DMS153 treated with DMSO at 0.1 percent for 48 hours (cell line): ENCODE data around the gene NONO.
"Not testable (repeated sequence)": the region's sequence is repeated elsewhere in the genome, so short reads cannot be mapped to it uniquely, and the experiment has no call there.

Source experiments
- DNase-seq: peaks from one replicate; lab custom pipeline; 2025; ENCODE audit not compliant: unreplicated experiment; lab: John Stamatoyannopoulos, UW

NONO gene

GRCh38 chrX:71283403-71284143, at the start of gene NONO:
TSS of gene NONO (plus strand) at chrX:71283635. CDS start at chrX:71290638, 7,003 bp downstream.
- peak; percentile 65 for DNase-seq

GRCh38 chrX:71235482-71235881, 48.0 kb upstream of the NONO start:
- no peak for DNase-seq

- no peak for DNase-seq
Observed at GRCh38 chrX:71236836-71237235, 46.6 kb upstream of the NONO start.

DNA sequence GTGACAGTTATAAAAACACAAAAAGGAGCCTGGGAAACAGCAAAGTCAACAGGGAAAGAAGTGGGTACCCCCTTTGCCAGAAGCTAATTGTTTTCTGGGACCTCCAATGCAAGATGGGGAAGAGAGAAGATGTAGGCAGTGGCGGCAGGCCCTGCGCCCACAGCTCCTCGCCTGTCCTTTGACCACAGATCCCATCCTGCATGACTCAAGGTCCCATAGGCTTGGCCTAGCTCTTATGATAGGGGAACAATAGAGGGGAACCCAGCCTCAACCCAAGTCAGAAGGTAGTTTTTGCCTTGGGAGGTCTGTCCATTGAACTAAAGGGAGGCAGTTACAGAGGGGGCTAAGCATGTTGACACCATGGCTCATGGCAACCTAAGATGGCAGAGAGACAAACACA, 43.7 kb upstream of the NONO start:
- no peak for DNase-seq

GRCh38 chrX:71241301-71241700, 42.1 kb upstream of the NONO start:
- DNase-seq, result no peak

DNA sequence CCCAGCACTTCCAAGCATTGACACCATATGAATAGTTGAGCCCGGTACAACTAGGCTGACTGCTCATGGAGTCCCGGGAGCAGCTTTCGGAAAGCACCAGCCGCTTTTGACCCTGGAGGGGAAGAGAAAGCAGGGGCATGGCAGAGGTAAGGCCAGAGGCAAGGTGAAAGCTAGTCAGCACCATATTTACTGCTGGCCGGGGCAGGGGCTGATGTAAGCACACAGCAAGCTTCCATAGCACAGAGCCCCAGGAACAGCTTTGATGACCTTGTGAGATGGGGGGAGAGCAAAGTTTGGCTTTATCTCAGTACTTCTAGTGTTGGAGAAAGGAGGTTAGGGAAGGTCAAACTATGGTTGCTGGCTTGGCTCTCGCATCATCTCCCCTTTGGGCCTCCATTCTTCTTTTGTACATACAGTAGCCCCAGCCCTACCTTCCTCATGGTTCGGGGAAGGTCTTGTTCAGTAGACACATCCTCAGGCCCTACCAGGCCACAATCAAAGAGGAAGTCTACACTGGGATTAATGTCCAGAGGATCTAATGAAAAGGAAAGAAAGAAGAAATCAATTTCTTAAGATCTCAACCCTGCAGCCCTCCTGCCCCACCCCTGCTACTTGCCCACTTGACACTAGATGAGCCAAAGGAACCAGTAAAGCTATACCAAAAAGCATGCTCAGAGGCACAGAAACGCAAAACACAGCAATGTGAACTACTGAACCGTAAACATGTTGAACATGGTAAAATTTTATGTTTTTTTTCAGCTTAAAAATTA, 38.9 kb upstream of the NONO start:
- DNase-seq, result no peak

GRCh38 chrX:71245159-71245558, 38.3 kb upstream of the NONO start:
- DNase-seq, result no peak

DNA sequence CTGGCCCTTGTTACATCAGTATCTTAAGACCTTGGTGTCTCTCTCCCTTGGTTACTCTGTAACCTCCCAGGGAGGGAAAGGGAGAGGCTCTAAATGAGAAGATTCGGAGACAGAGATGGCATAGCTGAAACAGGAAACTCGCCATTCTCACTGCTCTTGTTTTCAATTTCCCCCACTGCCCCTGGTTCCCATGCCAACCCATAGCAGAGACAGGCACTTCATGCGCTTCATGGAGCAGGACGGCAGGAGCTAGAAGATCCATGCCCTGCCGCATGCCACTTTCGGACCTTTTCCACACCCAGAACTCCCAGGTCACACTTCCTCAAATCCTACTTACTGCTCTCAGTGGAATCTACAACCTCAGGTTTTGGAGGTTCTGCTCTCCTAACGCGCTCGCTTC, 32.6 kb upstream of the NONO start:
- DNase-seq, result no peak

DNA sequence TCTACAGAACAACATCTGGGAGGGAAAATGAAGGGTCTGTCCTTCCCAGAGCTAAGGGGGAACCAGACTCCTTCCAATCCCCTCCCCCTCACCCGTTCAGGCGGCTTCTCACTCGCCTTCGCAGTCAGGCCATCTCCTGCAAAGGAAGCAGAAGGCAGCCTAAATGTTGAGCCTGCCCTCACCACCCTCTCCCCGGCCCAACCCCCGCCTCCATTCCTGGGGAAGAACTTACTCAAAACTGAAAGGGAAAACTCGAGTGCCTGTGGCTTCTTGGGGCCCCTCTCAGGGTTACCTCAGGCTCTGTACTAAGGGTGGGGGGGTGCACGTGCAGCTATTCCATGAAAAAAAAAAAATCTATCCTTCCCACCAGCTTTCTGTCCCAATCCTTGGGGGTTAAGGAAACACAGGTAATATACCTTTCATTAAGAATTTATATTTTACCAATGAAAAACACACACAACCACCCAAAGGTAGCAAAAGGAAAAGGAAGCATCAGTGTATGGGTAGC, 31.9 kb upstream of the NONO start:
- no peak for DNase-seq

- no peak for DNase-seq
Observed at GRCh38 chrX:71252221-71252620, 31.2 kb upstream of the NONO start.

DNA sequence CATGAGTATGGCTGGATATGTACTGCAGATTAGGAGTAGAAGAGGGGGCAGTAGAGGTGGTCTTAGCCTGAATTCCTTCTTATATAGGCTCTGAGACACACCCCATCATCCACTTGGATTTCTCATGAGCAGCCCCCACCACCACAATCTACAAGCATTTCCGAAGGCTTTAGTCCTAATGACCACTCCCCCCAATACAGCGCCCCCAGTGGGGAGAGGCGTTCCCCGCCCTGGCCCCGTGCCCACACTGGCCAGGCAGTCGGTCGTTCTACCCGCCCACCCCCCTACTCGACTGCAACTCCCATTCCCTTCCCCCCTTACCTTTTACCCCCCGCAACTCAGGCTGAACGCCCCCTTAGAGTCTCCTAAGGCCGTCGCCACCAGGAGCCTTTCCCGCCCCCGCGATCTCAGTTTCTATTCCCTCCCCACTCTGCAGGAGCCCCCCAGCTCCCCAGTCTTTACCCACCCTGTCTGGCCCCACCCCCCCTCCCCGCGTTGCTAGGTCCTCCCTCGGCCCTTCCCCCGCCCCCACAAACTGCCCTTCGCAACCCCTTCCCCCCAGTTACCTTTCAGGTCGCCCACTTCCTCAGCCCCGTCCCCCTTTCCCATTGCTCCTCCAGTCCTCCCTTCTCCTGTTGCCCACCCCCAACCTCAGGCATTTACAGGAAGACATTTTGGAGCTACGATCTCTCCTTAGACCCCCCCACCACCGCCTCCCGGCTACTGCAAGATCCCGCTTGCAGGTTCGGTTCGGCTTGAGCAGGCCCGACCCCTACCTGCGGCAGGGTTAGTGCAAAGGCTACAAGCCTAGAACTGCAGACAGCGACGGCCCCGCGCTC, 30.0 kb upstream of the NONO start:
- DNase-seq, result no peak

DNA sequence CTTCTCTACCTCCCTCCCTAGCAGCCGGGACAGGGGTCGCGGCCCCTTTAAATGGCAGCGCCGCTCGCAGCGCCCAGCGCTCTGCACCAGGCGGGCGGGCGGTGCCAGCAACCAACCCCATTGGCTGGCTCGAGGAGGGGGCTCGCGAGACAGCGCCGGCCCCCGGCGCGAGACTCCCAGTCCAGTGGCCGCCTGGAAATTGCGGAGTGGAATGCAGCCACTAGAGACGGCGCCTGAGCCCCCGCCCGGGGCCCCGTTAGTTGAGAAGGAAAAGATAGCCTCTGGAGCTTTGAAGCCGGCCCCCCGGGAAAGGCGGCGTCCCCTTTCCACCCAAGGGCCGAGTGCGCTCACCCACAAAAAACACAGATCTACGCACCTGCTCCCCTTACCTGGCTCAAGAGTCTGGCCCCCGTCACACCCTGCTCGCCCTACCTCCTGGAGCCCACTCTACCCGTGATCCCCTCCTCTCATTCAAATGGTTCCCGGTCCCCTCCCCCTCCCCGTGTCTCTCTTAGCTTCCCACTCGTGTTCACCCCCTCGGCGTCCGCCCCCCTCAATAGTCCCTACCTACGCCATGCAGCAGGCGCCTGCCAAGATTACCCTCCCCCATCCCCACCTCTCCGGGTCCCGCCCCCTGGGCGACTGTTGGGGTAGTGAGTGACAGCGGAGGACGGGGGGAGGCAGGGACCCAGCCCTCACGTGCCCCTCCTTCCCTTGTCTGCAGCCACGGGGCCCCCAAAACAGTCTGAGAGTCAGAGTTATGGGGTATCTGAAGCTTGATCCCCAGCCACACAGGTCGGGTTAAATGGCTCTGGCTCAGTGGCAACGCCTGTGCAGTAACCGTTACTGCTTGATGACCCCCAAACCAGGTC, 29.1 kb upstream of the NONO start, which contains the start of gene ZMYM3:
Gene ZMYM3, minus strand, starts transcription at position 49 of the 872 bp plus-strand sequence. CDS start 885 bp downstream, outside the sequence.
- DNase-seq, result peak; percentile 42

DNA sequence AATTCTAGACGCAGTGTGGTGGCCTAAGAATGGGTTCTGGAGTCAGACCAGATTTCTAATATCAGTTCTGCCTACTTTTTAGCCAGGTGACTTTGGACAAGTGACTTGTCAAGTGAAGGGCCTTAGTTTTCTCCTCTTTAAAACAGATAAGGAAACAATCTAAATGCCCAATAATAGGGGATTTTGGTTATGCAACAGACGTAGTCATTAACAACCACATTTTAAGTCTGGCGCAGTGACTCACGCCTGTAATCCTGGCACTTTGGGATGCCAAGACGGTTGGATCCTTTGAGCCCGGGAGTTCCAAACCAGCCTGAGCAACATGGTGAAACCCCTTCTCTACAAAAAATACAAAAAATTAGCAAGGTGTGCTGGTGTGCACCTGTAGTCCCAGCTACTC, 27.4 kb upstream of the NONO start:
- no peak for DNase-seq

DNA sequence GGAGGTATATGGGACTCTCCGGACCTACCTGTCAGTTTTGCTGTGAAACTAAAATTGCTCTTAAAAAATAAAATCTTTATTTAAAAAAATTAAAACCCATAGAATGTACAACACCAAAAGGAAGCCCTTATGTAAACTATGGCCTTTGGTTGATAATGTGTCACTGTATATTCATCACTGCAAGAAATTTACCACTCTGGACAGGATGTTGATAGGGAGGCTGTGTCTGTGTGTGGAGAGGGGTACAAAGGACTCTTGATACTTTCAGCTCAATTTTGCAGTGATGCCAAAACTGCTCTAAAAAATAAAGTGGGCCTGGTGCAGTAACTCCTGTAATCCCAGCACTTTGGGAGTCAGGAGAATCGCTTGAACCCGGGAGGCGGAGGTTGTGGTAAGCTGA, 26.6 kb upstream of the NONO start:
- no peak for DNase-seq

GRCh38 chrX:71268624-71269023, 14.8 kb upstream of the NONO start:
- not testable (repeated sequence) for DNase-seq

DNA sequence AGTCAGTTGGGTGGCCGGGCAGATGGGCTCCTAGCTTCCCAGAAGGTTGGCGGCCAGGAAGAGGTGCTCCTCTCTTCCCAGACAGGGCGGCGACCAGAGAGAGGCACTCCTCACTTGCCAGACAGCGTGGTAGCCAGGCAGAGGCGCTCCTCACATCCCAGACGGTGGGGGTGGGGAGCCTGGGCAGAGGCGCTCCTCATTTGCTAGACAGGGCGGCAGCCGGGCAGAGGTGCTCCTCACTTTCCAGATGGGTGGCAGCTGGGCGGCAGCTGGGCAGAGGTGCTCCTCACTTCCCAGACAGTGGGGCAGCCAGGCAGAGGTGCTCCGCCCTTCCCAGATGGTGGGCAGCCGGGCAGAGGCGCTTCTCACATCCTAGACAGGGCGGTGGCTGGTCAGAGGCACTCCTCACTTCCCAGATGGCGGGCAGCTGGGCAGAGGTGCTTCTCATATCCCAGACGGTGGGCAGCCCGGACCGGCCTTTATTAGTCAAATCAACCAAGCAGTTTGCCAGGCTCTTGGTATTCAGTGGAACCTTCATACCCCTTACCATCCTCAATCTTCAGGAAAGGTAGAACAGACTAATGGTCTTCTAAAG, 13.5 kb upstream of the NONO start:
- DNase-seq, result no peak

GRCh38 chrX:71272313-71272712, 11.1 kb upstream of the NONO start:
- not testable (repeated sequence) for DNase-seq

GRCh38 chrX:71281300-71281699, 2.1 kb upstream of the NONO start:
- not testable (repeated sequence) for DNase-seq

DNA sequence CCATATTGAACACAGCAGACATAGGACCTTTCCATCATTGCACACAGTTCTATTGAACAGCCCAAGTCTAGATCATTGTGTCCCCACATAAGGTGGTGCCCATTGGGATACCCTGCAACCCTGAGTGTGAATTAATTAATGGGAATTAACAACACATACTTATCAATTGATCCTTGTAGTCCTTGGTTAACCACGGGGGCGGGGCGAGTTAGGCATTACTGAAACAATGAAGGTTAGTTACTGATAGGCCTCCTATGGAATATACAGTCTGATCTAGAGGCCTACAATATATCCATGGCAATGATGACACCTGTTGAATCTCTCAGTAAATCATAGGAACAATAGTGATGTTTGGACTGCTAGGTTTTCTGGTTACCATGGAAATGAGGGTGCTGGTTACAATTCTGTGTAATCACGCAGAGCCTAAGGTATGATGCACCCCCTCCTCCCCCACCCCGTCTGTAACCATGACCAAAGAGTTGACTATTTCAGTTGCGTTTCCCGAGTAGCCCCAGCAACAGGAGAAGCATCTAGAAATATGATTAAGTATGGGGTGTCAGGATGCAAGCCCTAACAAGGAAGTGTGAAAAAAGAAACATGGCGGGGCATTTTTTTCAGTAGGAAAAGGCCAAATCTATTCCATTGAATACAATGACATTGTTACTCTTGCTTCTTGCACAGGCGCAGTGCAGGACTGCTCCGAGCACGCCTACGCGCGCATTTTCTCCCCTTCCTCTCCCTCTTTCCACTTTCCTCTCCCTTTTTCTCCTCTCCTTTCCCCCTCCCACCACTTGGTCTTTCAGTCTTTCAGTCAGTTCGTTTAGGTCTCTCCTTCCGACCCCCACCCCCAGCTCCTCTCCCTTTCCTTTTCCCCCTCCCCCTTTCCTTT, 677 bp upstream of the NONO start:
- no peak for DNase-seq
